IPS-NIHi7 (cell line): ENCODE data around the gene CLCN6.

Experiments
- DNase-seq: peaks from one replicate; pipeline ENCODE4 v3.0.0; 2012; ENCODE audit warnings: mixed read lengths; ENCODE audit errors: extremely low spot score

The CLCN6 gene

DNA sequence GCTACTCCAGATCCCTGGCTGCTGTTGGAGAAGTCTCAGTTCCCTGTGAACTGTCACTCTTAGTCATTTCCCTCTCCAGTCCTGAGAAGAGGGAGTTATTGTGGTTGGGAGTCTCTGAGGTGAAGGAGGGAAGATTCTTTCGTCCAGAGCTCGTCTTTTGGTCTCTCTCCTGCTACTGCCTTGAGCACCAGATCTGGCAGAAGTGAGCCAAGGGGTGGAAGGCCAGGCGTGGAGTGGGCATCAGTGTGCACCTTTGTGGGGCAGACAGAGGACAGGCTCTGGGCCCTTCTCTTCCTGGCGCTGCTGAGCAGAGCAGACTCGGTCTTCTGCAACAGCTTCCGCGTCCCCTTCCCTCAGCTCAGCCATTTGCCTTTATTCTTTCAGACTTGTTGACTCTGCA lies 19.1 kb downstream of the CLCN6 start:
- no peak for DNase-seq

DNA sequence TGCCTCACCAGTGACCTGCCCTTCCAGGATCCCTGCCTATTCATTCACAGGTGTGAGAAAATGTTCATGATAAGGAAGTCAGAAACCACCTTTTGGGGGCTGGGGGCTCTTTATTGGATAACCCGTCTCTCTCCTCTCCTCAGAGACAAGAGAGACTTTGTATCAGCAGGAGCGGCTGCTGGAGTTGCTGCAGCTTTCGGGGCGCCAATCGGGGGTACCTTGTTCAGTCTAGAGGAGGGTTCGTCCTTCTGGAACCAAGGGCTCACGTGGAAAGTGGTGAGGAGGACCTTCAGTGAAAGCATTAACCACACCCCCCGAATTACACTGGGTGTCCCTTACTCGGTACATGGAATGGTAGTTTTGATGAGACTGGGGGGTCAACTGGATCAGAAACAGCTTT lies 21.0 kb downstream of the CLCN6 start:
- DNase-seq: no peak

DNA sequence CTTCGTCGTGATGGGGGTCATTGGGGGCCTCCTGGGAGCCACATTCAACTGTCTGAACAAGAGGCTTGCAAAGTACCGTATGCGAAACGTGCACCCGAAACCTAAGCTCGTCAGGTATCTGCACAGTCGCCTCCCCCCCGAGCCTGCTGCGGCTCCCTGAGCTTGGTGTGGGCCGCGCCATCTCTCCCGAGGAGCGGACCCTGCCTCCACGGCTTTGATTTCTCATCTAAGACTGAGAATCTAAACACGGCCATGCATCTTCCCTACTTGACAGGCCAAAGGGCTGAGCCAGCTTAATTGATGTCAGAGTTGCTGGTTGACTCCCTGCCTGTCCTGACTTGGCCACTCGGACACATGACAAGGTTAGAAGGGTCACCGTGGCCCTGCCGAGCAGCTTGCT lies 22.5 kb downstream of the CLCN6 start:
- no peak for DNase-seq

DNA sequence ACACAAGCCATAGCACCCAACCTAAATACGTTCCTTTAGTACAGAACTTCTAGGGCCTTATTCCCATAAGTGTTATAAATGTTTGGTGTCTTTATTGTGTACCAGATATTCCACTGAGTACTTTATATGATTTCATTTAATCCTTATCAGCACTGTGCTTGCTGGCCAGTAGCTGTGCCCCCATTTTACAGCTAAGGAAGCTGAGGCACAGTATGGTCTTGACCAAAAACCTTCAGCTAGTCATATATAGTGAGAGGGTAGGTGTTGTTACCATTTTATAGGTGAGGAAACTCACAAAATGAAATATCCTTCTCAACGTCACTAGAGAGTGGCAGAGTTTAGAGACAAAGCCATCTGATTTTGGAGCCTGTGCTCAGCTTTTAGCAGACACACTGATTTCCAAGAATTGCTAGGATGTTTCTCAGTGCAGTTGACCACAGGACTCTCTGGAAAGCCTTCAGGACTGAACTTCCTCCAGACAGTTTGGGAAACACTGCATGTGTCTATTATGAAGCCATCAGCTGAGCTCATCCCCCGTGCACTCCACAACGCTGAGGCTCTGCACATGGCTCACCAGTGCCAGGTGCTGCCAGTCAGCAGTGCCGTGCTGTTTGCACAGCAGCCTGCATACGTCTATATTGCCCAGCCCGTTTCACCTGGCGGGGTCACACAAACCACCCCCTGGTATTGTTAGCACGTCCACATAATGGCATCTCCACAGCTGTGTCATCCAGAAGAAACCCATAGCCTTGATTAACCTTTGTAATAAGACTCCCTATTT lies 26.1 kb downstream of the CLCN6 start:
- DNase-seq: no peak

DNA sequence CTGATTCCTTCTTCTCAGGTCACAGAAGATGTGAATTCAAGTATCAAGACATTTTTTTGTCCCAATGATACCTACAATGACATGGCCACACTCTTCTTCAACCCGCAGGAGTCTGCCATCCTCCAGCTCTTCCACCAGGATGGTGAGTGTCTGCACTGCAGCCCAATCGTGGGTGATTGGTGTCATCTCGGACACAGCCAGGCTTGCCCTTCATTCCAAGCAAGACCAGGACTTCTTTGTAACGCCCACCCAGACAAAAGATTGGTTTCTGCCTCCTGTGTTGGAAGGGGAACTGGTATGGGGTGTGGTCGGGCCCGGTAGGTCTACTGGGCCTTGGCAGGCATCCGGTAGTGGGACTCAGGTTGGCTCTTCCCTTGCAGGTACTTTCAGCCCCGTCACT lies 27.5 kb downstream of the CLCN6 start:
- DNase-seq: no peak

DNA sequence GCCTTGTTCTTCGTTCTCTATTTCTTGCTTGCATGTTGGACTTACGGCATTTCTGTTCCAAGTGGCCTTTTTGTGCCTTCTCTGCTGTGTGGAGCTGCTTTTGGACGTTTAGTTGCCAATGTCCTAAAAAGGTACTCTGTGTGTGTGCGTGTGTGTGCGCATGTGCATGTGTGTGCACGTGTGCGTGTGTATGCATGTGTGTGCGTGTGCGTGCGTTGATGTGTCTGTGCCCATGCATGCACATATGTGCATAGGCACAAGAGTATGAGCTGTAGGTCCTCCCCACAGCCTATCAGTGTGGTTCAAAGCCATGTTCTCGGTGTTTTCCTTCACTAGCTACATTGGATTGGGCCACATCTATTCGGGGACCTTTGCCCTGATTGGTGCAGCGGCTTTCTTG lies 27.9 kb downstream of the CLCN6 start:
- DNase-seq: no peak

DNA sequence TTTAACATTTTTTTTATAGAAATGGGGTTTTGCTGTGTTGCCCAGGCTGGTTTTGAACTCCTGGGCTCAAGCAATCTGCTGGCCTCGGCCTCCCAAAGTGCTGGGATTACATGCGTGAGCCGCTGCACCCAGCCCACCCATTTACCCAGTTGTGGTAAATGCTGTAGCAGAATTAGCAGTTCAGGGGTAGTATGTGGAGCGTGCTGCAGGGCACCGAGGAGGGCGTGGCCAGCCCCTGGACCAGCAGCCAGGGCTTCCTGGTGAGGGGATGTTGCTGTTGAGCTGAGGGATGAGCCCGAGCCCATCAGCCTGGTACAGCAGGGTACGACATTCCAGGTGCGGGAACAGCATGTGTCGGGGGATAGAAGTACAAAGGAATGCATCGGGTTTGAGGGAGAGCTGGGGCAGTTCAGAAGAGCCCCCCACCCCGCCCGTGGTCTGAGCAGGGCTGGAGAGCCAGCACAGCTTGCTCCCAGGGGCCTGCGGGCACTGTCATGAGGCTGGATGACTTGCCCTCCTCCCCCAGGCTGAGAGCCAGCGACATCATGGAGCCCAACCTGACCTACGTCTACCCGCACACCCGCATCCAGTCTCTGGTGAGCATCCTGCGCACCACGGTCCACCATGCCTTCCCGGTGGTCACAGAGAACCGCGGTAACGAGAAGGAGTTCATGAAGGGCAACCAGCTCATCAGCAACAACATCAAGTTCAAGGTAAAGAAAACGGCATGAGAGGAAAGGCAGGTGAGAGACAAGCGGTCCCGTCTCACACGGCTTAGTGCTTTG lies 29.6 kb downstream of the CLCN6 start:
- DNase-seq: no peak

DNA sequence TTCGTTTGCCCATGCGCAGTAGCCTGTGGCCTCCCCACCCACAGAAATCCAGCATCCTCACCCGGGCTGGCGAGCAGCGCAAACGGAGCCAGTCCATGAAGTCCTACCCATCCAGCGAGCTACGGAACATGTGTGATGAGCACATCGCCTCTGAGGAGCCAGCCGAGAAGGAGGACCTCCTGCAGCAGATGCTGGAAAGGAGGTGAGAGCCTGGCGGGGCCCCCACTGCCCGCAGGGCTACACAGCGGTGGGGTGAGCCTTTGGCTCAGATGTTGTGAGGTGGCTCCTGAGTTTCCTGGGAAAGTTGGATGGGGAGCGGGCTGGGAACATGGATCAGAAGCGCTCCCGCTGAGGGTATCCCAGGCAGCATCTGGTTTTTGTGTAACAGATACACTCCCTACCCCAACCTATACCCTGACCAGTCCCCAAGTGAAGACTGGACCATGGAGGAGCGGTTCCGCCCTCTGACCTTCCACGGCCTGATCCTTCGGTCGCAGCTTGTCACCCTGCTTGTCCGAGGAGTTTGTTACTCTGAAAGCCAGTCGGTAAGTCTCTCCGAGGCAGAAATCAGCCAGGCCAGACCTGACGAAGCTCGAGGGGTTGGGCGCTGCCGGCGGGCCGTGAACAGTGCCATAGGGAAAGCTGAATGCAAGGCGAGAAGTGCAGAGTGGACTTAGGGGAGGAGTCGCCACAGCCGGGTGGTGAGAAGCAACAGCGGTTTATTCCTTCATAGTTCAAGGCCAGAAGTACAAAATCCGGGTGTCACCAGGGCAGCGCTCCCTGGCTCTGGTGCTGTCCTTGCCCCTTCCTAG lies 31.2 kb downstream of the CLCN6 start:
- DNase-seq: no peak

DNA sequence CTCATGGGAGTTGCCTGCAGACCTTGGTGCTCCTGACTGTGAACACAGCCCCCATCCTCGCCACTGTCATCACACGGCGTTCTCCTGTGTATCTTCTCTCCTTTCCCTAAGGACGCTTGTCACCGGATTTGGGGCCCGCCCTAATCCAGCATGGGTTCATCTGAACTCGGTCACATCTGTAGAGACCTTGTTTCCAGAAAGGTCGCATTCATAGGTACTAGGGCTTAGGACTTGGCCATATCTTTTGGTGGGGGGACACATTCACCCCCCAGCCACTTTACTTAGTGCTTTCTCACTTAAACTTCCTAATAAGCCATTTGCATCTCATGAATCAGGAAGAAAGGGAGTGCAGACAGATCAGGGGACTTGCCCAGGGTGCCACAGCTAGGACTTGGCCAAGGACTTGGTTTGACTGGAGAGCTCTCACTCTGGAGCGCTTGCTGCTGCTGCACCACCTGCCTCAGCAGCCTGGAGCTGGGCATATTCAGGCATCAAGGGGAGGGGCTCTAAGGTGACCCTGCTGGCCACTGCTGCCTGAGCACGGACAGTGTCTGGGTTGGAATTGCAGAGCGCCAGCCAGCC lies 31.9 kb downstream of the CLCN6 start:
- no peak for DNase-seq

DNA sequence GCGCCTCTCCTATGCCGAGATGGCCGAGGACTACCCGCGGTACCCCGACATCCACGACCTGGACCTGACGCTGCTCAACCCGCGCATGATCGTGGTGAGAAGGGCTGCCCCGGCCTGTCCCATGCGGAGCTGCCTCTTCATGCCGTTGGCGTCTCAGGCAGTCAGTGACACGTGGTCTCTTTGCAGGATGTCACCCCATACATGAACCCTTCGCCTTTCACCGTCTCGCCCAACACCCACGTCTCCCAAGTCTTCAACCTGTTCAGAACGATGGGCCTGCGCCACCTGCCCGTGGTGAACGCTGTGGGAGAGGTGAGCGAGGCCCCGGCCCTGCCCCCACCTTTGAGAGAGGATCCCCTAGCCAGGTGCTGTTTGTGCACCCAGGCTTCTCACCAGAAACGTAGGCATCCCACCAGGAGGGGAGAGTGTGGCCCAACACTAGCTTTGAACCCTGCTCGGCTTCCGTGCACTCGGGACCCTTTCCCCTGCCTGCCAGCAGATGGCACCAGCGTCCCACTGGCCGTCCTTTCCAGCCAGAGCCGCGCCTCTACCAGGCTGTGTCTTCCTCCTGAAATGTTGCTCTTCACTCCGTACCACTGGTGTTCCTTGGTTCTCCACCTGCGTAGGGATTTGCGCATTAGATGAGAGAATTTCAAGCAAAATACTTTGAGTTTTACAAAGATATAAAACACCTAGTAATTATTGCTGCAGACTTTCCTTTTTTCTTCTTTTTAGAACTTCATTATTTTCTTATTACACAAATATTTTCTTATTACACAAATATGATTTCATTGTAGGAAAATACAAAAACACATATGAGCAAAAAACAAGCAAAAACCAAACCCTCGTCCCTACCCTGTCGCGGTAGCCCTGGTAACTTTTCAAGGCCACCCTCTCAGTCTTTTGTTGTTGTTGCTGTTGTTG lies 32.6 kb downstream of the CLCN6 start:
- peak; percentile 96 for DNase-seq

DNA sequence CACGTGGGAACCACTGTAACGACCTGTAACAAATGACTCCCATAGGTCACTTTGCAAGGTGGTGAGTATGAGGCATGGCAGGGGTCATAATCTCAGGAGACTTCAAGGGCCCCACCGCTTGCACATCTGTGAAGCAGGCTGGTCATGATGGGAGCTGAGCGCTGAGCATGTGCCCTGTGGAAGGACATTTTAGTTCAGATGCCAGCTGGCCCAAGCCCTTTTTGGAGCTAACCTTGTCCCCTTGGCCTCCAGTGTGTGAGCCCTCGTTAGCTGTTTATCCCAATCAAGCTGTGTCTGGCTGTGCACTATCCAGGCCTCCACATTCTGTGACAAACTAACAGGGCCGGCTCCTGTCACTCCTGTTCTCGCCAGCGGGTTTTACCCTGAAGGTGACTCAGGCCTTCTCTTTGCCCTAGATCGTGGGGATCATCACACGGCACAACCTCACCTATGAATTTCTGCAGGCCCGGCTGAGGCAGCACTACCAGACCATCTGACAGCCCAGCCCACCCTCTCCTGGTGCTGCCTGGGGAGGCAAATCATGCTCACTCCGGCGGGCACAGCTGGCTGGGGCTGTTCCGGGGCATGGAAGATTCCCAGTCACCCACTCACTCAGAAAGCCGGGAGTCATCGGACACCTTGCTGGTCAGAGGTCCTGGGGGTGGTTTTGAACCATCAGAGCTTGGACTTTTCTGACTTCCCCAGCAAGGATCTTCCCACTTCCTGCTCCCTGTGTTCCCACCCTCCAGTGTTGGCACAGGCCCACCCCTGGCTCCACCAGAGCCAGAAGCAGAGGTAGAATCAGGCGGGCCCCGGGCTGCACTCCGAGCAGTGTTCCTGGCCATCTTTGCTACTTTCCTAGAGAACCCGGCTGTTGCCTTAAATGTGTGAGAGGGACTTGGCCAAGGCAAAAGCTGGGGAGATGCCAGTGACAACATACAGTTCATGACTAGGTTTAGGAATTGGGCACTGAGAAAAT lies 34.0 kb downstream of the CLCN6 start:
- no peak for DNase-seq

DNA sequence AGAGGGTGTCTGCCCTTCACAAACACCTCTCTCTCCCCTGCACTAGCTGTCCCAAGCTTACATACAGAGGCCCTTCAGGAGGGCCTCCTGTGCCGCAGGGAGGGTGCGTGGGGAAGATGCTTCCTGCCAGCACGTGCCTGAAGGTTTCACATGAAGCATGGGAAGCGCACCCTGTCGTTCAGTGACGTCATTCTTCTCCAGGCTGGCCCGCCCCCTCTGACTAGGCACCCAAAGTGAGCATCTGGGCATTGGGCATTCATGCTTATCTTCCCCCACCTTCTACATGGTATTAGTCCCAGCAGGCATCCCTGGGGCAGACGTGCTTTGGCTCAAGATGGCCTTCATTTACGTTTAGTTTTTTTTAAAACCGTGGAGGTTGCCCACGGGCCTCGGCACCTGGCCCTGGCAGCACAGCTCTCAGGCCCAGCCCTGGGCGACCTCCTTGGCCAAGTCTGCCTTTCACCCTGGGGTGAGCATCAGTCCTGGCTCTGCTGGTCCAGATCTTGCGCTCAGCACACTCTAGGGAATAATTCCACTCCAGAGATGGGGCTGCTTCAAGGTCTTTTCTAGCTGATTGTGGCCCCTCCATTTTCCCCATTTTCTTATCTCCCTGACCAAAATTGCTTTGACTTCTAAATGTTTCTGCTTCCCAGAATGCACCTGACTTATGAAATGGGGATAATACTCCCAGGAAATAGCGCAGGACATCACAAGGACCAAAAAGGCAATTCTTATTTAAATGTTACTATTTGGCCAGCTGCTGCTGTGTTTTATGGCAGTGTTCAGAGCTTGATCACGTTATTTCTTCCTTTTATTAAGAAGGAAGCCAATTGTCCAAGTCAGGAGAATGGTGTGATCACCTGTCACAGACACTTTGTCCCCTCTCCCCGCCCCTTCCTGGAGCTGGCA lies 35.5 kb downstream of the CLCN6 start:
- no peak for DNase-seq

DNA sequence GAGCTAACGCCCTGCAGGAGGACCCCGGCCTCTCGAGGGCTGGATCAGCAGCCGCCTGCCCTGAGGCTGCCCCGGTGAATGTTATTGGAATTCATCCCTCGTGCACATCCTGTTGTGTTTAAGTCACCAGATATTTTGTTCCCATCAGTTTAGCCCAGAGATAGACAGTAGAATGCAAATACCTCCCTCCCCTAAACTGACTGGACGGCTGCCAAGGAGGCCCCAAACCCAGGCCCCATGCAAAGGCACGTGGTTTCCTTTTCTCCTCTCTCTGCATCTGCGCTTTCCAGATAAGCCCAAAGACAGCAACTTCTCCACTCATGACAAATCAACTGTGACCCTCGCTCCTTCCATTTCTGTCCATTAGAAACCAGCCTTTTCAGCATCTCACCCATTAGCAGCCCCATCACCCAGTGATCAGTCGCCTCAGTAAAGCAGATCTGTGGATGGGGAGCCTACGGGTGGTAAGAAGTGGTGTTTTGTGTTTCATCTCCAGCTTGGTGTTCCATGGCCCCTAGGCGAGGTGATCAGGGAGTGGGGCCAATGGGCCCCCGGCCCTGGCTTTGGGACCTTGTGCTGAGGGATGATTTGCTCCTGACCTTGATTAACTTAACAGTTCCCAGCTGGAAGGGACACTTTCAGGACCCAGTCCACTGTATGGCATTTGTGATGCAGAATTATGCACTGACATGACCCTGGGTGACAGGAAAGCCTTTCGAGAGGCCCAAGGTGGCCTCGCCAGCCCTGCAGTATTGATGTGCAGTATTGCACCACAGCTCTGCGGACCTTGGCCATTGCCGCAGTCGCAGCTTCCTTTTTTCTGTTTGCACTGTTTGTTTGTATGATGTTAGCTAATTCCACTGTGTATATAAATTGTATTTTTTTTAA lies 36.4 kb downstream of the CLCN6 start:
- DNase-seq: no peak

DNA sequence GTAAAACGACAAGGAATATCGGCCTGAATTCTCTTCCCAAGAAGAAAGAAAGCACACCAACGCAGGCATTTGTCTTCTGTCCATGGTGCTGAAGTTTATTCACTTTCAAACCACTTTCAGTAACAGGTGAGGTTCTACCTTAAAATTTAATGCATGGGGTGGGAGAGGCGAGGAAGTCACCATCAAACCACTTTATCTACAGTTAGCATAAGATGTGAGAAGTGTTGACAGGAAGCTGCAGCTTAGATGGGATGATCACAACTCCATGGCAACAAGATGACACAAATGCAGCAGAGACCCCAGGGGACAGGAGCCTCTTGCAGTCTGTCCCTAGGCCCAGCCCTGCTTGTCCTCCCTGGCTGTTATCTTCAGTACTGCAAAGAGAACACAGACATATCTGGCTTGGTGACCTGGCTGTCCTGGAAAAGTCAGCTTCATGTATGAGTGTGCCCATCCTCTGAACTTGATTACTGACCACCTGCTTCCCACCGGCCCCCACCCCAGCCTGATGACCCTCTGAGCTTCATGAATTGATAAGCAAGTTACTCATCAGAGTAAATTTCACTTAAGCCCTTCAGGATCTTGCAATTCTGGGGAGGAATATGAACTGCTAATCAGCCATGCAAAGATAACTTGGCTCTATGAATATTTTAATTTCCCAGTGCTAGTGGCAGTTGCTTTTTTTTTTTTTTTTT lies 39.8 kb downstream of the CLCN6 start:
- peak; percentile 71 for DNase-seq

DNA sequence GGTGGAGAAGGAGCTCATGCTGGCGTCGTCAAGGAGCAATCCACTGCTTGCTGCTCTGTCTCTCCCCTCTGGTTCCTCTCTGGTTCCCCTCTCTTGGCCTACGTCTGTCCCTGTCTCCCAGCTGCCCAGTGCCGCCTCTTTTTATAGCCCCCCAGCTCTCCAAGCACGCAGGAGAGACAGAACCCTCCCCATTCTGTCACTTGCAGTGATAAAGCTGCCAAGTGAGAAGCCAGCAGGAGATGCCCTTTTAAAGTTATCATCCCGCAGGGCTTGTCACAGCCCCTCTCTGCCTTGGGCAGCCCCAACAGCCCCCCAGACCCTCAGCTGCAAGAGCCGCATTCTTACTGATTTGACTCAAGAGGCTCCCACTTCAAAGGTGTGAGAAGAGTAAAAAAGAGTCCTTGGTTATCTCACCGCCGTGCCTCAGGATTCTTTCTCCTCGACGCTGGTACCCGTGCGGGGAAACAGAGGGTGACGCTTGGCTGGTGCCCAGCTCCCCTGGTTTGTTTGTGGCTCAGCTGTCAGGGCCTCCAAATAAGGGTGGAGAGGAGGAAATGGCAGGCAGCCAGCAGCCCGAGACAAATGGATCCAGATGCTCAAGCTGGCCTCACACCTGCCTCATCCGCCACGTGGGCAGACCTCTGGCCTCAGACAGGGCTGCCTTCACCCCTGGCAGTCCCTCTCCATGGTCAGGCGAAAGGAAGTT lies 41.8 kb downstream of the CLCN6 start, which contains the start of gene NPPA:
Gene NPPA (minus strand): TSS at position 117 of the 706 bp plus-strand sequence. CDS start 99 bp downstream, at position 18.
- DNase-seq: no peak

DNA sequence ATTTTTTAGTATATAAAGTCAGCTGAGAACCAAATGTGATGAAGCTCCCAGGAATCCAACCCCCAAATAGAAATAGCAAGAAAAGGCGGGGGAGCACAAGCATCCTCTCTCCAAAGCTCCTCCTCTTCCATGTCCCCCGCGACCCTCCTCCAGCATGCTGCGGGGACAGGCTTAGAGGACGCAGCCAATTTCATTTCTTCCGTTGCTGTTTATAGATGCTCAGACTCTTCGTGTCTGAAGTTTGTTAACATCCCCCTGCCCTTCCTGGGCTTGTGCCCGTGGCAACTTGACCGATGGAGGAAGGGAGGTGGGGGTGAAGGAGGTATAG lies 42.3 kb downstream of the CLCN6 start:
- DNase-seq: no peak
